ENCODE measurements around the gene APBB2.

Gene APBB2

GRCh38 chr4:41125558-41126311 lies 88.6 kb downstream of the APBB2 start:
- no peak for DNase-seq
- in situ Hi-C loops (cut with MboI; ENCODE audit: low pct_unique_long_range_greater_than_20kb, low sequenced_read_pairs), result no loop called here

- in situ Hi-C loops (cut with MboI; ENCODE audit: low pct_unique_long_range_greater_than_20kb, low sequenced_read_pairs), result no loop called here
- no peak for DNase-seq
These were observed 89.3 kb downstream of the APBB2 start for GRCh38 chr4:41124916-41125548.

GRCh38 chr4:41122775-41123174 lies 91.6 kb downstream of the APBB2 start:
- DNase-seq, result no peak
- in situ Hi-C loops (cut with MboI; ENCODE audit: low pct_unique_long_range_greater_than_20kb, low sequenced_read_pairs), result no loop called here

GRCh38 chr4:41122309-41122708 lies 92.0 kb downstream of the APBB2 start:
- in situ Hi-C loops (cut with MboI; ENCODE audit: low pct_unique_long_range_greater_than_20kb, low sequenced_read_pairs), result no loop called here

GRCh38 chr4:41121906-41122305 lies 92.4 kb downstream of the APBB2 start:
- no peak for DNase-seq
- in situ Hi-C loops (cut with MboI; ENCODE audit: low pct_unique_long_range_greater_than_20kb, low sequenced_read_pairs), result no loop called here

More at GRCh38 chr4:41122309-41122708, 92.0 kb downstream of the APBB2 start:
- no peak for DNase-seq

GRCh38 chr4:41120297-41121217 lies 93.8 kb downstream of the APBB2 start:
- DNase-seq, result no peak
- in situ Hi-C loops (cut with MboI; ENCODE audit: low pct_unique_long_range_greater_than_20kb, low sequenced_read_pairs), result no loop called here

- in situ Hi-C loops (cut with MboI; ENCODE audit: low pct_unique_long_range_greater_than_20kb, low sequenced_read_pairs), result no loop called here
These were observed 94.5 kb downstream of the APBB2 start for GRCh38 chr4:41119867-41120295.

GRCh38 chr4:41111791-41112190 lies 102.6 kb downstream of the APBB2 start:
- no peak for DNase-seq
- in situ Hi-C loops (cut with MboI; ENCODE audit: low pct_unique_long_range_greater_than_20kb, low sequenced_read_pairs), result no loop called here

More at GRCh38 chr4:41119867-41120295, 94.5 kb downstream of the APBB2 start:
- DNase-seq, result no peak

- no peak for DNase-seq
- in situ Hi-C loops (cut with MboI; ENCODE audit: low pct_unique_long_range_greater_than_20kb, low sequenced_read_pairs), result no loop called here
These were observed 104.3 kb downstream of the APBB2 start for GRCh38 chr4:41110050-41110449.

- in situ Hi-C loops (cut with MboI; ENCODE audit: low pct_unique_long_range_greater_than_20kb, low sequenced_read_pairs), result no loop called here
These were observed 105.9 kb downstream of the APBB2 start for GRCh38 chr4:41108481-41108880.

GRCh38 chr4:41106694-41107419 lies 107.5 kb downstream of the APBB2 start:
- in situ Hi-C loops (cut with MboI; ENCODE audit: low pct_unique_long_range_greater_than_20kb, low sequenced_read_pairs), result no loop called here
- no peak for DNase-seq

More at GRCh38 chr4:41108481-41108880, 105.9 kb downstream of the APBB2 start:
- DNase-seq, result no peak

GRCh38 chr4:41106081-41106480 lies 108.3 kb downstream of the APBB2 start:
- in situ Hi-C loops (cut with MboI; ENCODE audit: low pct_unique_long_range_greater_than_20kb, low sequenced_read_pairs), result no loop called here
- no peak for DNase-seq

- DNase-seq, result no peak
- in situ Hi-C loops (cut with MboI; ENCODE audit: low pct_unique_long_range_greater_than_20kb, low sequenced_read_pairs), result no loop called here
These were observed 110.2 kb downstream of the APBB2 start for GRCh38 chr4:41104155-41104554.

- in situ Hi-C loops (cut with MboI; ENCODE audit: low pct_unique_long_range_greater_than_20kb, low sequenced_read_pairs), result no loop called here
- DNase-seq, result no peak
These were observed 110.7 kb downstream of the APBB2 start for GRCh38 chr4:41103657-41104056.

GRCh38 chr4:41102414-41103092 lies 111.8 kb downstream of the APBB2 start:
- no peak for DNase-seq
- in situ Hi-C loops (cut with MboI; ENCODE audit: low pct_unique_long_range_greater_than_20kb, low sequenced_read_pairs), result no loop called here

- in situ Hi-C loops (cut with MboI; ENCODE audit: low pct_unique_long_range_greater_than_20kb, low sequenced_read_pairs), result no loop called here
- DNase-seq, result no peak
These were observed 116.0 kb downstream of the APBB2 start for GRCh38 chr4:41098093-41099048.

- in situ Hi-C loops (cut with MboI; ENCODE audit: low pct_unique_long_range_greater_than_20kb, low sequenced_read_pairs), result no loop called here
- no peak for DNase-seq
These were observed 118.4 kb downstream of the APBB2 start for GRCh38 chr4:41095973-41096372.

Data from KBM-7 (cell line).